GM19023 (cell line): ENCODE measurements around the gene PPP2R5B.

Experiments
- ATAC-seq: cut with Tn5 transposase; IDR thresholded peaks from one replicate; pipeline ENCODE4 v1.9.1; 2021; ENCODE audit warnings: mild to moderate bottlenecking, moderate library complexity; ENCODE audit not compliant: unreplicated experiment

PPP2R5B gene

GRCh38 chr11:64905516-64906313 is 18.8 kb upstream of the PPP2R5B start:
- no peak for ATAC-seq

GRCh38 chr11:64906314-64906635 is 18.2 kb upstream of the PPP2R5B start:
- ATAC-seq: no peak

- ATAC-seq: no peak
Observed at GRCh38 chr11:64908766-64909165, 15.7 kb upstream of the PPP2R5B start.

- no peak for ATAC-seq
Observed at GRCh38 chr11:64909653-64910343, 14.7 kb upstream of the PPP2R5B start.

GRCh38 chr11:64910451-64911093 is 13.9 kb upstream of the PPP2R5B start:
- ATAC-seq: no peak

- ATAC-seq: no peak
Observed at GRCh38 chr11:64911142-64911541, 13.3 kb upstream of the PPP2R5B start.

GRCh38 chr11:64911689-64912088 is 12.8 kb upstream of the PPP2R5B start:
- no peak for ATAC-seq

- ATAC-seq: no peak
Observed at GRCh38 chr11:64913171-64913727, 11.2 kb upstream of the PPP2R5B start.

GRCh38 chr11:64914123-64914522 is 10.4 kb upstream of the PPP2R5B start:
- no peak for ATAC-seq

- ATAC-seq: no peak
Observed at GRCh38 chr11:64915376-64915887, 9.1 kb upstream of the PPP2R5B start.

- peak; percentile 15 for ATAC-seq
Observed at GRCh38 chr11:64916040-64916774, 8.3 kb upstream of the PPP2R5B start.

- peak; percentile 94 for ATAC-seq
Observed at GRCh38 chr11:64916775-64917662, 7.5 kb upstream of the PPP2R5B start, which contains the start of gene ATG2A. Gene ATG2A (minus strand): TSS chr11:64917209. CDS start chr11:64917135, 74 bp downstream.

- ATAC-seq: no peak
Observed at GRCh38 chr11:64917663-64917995, 6.9 kb upstream of the PPP2R5B start.

GRCh38 chr11:64918017-64918416 is 6.5 kb upstream of the PPP2R5B start:
- ATAC-seq: no peak

- ATAC-seq: no peak
Observed at GRCh38 chr11:64919627-64920026, 4.9 kb upstream of the PPP2R5B start.

- ATAC-seq: no peak
Observed at GRCh38 chr11:64920124-64920523, 4.4 kb upstream of the PPP2R5B start.

GRCh38 chr11:64921384-64921783 is 3.1 kb upstream of the PPP2R5B start:
- ATAC-seq: no peak

- ATAC-seq: no peak
Observed at GRCh38 chr11:64923151-64923661, 1.3 kb upstream of the PPP2R5B start.

GRCh38 chr11:64924910-64925284 is 408 bp downstream of the PPP2R5B start:
- peak; percentile 3 for ATAC-seq
